ENCODE data around the gene ZNF70.

ZNF70 gene

DNA sequence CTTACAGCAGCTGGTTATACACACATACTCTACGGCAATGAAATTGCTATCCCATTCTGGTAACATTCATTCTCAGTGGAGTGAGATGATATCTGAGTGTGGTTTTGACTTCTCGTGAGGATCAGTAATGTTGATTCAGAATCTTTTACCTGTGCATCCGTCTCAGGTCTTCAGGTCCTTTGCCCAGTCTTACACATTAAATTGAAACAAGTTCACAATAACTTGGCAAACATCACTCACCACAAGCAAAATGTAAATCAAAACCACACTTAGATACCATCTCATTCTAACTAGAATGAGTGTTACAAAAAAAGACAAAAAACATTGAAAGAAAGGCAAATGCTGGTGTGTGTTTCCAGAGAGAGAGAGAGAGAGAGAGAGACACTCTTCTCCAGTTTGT is 46.1 kb downstream of the ZNF70 start:
- H3K27me3 ChIP-seq (ENCODE audit: control insufficient read depth in 1 of 2, insufficient read depth in 1 of 2, low read length in 2 of 2): no peaks in the 10 kb centered on the region
- H2BK15ac ChIP-seq (ENCODE audit: low read depth, poor library complexity, severe bottlenecking): no peak overlapping the region
- H3K4me2 ChIP-seq (ENCODE audit: low read length, poor library complexity, severe bottlenecking): no peak overlapping the region
- H3K79me1 ChIP-seq (replicated peaks; ENCODE audit: low read length, poor library complexity, severe bottlenecking): peaks cover 31% of the 10 kb centered on the region
- no peak overlapping the region for H3K18ac ChIP-seq (ENCODE audit: low read depth in 1 of 2, low read length in 2 of 2)
- H3K36me3 ChIP-seq (ENCODE audit: control insufficient read depth in 1 of 2, insufficient read depth in 2 of 2, low read depth in 1 of 2, low read length in 2 of 2): peaks cover 16 to 94% of the 10 kb centered on the region in 2 experiments
- no peak overlapping the region for H2BK120ac ChIP-seq (ENCODE audit: low read depth, low read length)
- H4K91ac ChIP-seq (ENCODE audit: low read length): no peak overlapping the region
- H3K4me1 ChIP-seq (ENCODE audit: control insufficient read depth, insufficient read depth, low read depth, low read length): no peaks in the 10 kb centered on the region
- no peak overlapping the region for H3K27ac ChIP-seq (ENCODE audit: low read length, poor library complexity, severe bottlenecking)
- no peaks in the 10 kb centered on the region for H3K9me3 ChIP-seq (ENCODE audit: control insufficient read depth, low read length)
- no peak overlapping the region for H4K8ac ChIP-seq (ENCODE audit: low read length)
- no peak for DNase-seq
- H2BK12ac ChIP-seq (ENCODE audit: low read length in 2 of 2): no peak overlapping the region
- H2AK5ac ChIP-seq (ENCODE audit: low read length, severe bottlenecking): no peak overlapping the region
- 95% methylated on average over 2 of the region's 3 CpGs for WGBS
- H3K4me3 ChIP-seq (ENCODE audit: insufficient read depth in 1 of 2, low read depth in 1 of 2, low read length in 2 of 2): no peak overlapping the region
- no peak overlapping the region for H3K4ac ChIP-seq (ENCODE audit: low read depth in 1 of 2, low read length in 2 of 2)
- H3K14ac ChIP-seq (ENCODE audit: low read length in 2 of 2): no peak overlapping the region
- H3K23ac ChIP-seq (ENCODE audit: low read length in 2 of 2): no peak overlapping the region
- no peak overlapping the region for H2AFZ ChIP-seq (ENCODE audit: low read depth, low read length)
- no peak overlapping the region for H3K9ac ChIP-seq (ENCODE audit: low read length)
- no peak overlapping the region for H2BK5ac ChIP-seq (ENCODE audit: low read depth, low read length, poor library complexity, severe bottlenecking)

DNA sequence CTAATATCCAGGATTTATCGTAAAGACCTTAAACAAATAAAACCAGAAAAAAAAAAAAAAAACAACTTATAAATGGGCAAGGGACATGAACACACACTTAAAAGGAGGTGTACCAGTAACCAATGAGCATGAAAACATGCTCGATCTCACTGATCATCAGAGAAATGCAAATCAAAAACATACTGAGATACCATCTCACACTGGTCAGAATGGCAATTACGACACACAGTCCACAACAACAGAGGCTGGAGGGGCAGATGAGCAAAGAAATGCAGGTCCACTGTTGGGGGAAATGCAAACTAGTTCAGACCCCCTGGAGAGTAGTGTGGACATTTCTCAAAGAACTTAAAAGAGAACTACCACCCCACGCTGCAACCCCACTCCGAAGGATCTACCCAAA is 46.9 kb downstream of the ZNF70 start:
- Histone ChIP-seq H3K14ac (ENCODE audit: low read length in 2 of 2) (no peak overlapping the region), H2BK120ac (ENCODE audit: low read depth, low read length) (no peak overlapping the region), H3K18ac (ENCODE audit: low read depth in 1 of 2, low read length in 2 of 2) (no peak overlapping the region), H3K9me3 (ENCODE audit: control insufficient read depth, low read length) (no peaks in the 10 kb centered on the region), H3K4me1 (ENCODE audit: control insufficient read depth, insufficient read depth, low read depth, low read length) (no peaks in the 10 kb centered on the region), H2BK15ac (ENCODE audit: low read depth, poor library complexity, severe bottlenecking) (no peak overlapping the region), H2AK5ac (ENCODE audit: low read length, severe bottlenecking) (no peak overlapping the region), H2BK12ac (ENCODE audit: low read length in 2 of 2) (no peak overlapping the region), H3K9ac (ENCODE audit: low read length) (no peak overlapping the region), H3K4ac (ENCODE audit: low read depth in 1 of 2, low read length in 2 of 2) (no peak overlapping the region), H3K27ac (ENCODE audit: low read length, poor library complexity, severe bottlenecking) (no peak overlapping the region), H3K36me3 (ENCODE audit: control insufficient read depth in 1 of 2, insufficient read depth in 2 of 2, low read depth in 1 of 2, low read length in 2 of 2) (peaks cover 16 to 93% of the 10 kb centered on the region in 2 experiments), H2BK5ac (ENCODE audit: low read depth, low read length, poor library complexity, severe bottlenecking) (no peak overlapping the region), H3K79me1 (replicated peaks; ENCODE audit: low read length, poor library complexity, severe bottlenecking) (peaks cover 31% of the 10 kb centered on the region), H2AFZ (ENCODE audit: low read depth, low read length) (no peak overlapping the region), H3K23ac (ENCODE audit: low read length in 2 of 2) (no peak overlapping the region), H3K4me2 (ENCODE audit: low read length, poor library complexity, severe bottlenecking) (no peak overlapping the region), H4K91ac (ENCODE audit: low read length) (no peak overlapping the region), H3K27me3 (ENCODE audit: control insufficient read depth in 1 of 2, insufficient read depth in 1 of 2, low read length in 2 of 2) (no peaks in the 10 kb centered on the region), H3K4me3 (ENCODE audit: insufficient read depth in 1 of 2, low read depth in 1 of 2, low read length in 2 of 2) (no peak overlapping the region), H4K8ac (ENCODE audit: low read length) (no peak overlapping the region)
- no peak for DNase-seq
- WGBS: 100% methylated on average over 4 of the region's 5 CpGs

DNA sequence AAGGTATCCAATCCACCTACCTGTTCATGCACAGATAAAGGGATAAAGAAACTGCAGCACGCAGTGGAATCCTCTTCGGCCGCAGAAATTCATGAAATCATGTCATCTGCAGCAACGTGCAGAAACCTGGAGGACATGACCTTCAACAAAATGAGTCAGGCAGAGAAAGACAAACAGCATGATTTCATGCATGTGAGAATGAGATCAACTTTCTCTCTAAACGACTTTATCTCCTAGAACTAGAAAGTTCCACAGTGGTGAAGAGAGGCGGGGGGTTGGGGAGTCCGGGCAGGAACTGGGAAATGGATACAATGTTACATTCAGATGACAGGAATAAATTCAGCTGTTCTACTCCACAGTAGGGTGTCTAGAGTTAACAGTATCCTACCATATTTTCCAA is 50.2 kb downstream of the ZNF70 start:
- no peak overlapping the region for H3K14ac ChIP-seq (ENCODE audit: low read length in 2 of 2)
- H4K91ac ChIP-seq (ENCODE audit: low read length): no peak overlapping the region
- peaks cover 26 to 71% of the 10 kb centered on the region in 2 experiments for H3K36me3 ChIP-seq (ENCODE audit: control insufficient read depth in 1 of 2, insufficient read depth in 2 of 2, low read depth in 1 of 2, low read length in 2 of 2)
- no peak overlapping the region for H3K9ac ChIP-seq (ENCODE audit: low read length)
- H2BK120ac ChIP-seq (ENCODE audit: low read depth, low read length): no peak overlapping the region
- peaks cover 3% of the 10 kb centered on the region for H3K4me1 ChIP-seq (ENCODE audit: control insufficient read depth, insufficient read depth, low read depth, low read length)
- H3K27me3 ChIP-seq (ENCODE audit: control insufficient read depth in 1 of 2, insufficient read depth in 1 of 2, low read length in 2 of 2): no peaks in the 10 kb centered on the region
- H3K4ac ChIP-seq (ENCODE audit: low read depth in 1 of 2, low read length in 2 of 2): no peak overlapping the region
- no peak overlapping the region for H3K18ac ChIP-seq (ENCODE audit: low read depth in 1 of 2, low read length in 2 of 2)
- H3K9me3 ChIP-seq (ENCODE audit: control insufficient read depth, low read length): no peaks in the 10 kb centered on the region
- H2AFZ ChIP-seq (ENCODE audit: low read depth, low read length): no peak overlapping the region
- no peak overlapping the region for H3K4me2 ChIP-seq (ENCODE audit: low read length, poor library complexity, severe bottlenecking)
- no peak overlapping the region for H4K8ac ChIP-seq (ENCODE audit: low read length)
- DNase-seq: peak; percentile 16
- H3K23ac ChIP-seq (ENCODE audit: low read length in 2 of 2): no peak overlapping the region
- no peak overlapping the region for H3K4me3 ChIP-seq (ENCODE audit: insufficient read depth in 1 of 2, low read depth in 1 of 2, low read length in 2 of 2)
- H2BK5ac ChIP-seq (ENCODE audit: low read depth, low read length, poor library complexity, severe bottlenecking): no peak overlapping the region
- peaks cover 26% of the 10 kb centered on the region for H3K79me1 ChIP-seq (replicated peaks; ENCODE audit: low read length, poor library complexity, severe bottlenecking)
- H3K27ac ChIP-seq (ENCODE audit: low read length, poor library complexity, severe bottlenecking): no peak overlapping the region
- no peak overlapping the region for H2AK5ac ChIP-seq (ENCODE audit: low read length, severe bottlenecking)
- no peak overlapping the region for H2BK15ac ChIP-seq (ENCODE audit: low read depth, poor library complexity, severe bottlenecking)
- WGBS: 81% methylated on average over 5 of the region's 7 CpGs
- no peak overlapping the region for H2BK12ac ChIP-seq (ENCODE audit: low read length in 2 of 2)

DNA sequence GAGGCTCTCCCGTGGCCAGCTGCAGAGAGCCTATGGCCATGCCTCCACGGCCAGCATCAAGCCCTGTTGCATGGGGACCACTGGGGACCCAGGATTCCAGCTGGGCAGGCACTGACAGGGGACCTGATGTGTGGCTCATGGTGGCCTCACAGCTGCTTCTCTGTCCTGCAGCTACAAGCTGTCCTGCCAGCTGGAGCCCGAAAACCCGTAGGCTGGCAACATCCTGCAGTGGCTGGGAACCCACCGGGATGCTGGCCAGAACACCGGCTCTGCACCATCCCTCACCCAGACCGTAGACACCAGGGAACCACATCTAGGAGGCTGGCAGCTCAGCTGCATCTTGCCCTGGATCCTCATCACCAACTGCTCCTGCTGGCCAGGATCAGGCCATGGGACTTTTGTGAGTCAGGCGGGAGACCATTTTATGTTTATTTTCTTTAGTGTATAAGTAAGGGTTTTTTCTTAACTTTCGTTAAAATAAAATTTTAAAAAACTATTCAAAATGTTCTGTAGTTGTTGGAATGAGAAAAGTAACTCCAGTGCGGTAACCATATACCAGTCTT is 52.2 kb downstream of the ZNF70 start:
- Histone ChIP-seq H3K23ac (ENCODE audit: low read length in 2 of 2) (no peak overlapping the region), H3K4me1 (ENCODE audit: control insufficient read depth, insufficient read depth, low read depth, low read length) (peaks cover 3% of the 10 kb centered on the region), H2BK15ac (ENCODE audit: low read depth, poor library complexity, severe bottlenecking) (no peak overlapping the region), H2BK5ac (ENCODE audit: low read depth, low read length, poor library complexity, severe bottlenecking) (no peak overlapping the region), H4K91ac (ENCODE audit: low read length) (peak overlapping the region; percentile 1), H4K8ac (ENCODE audit: low read length) (no peak overlapping the region), H2BK120ac (ENCODE audit: low read depth, low read length) (no peak overlapping the region), H2BK12ac (ENCODE audit: low read length in 2 of 2) (no peak overlapping the region), H2AK5ac (ENCODE audit: low read length, severe bottlenecking) (no peak overlapping the region), H3K27ac (ENCODE audit: low read length, poor library complexity, severe bottlenecking) (no peak overlapping the region), H3K14ac (ENCODE audit: low read length in 2 of 2) (no peak overlapping the region), H3K36me3 (ENCODE audit: control insufficient read depth in 1 of 2, insufficient read depth in 2 of 2, low read depth in 1 of 2, low read length in 2 of 2) (peaks cover 44 to 69% of the 10 kb centered on the region in 2 experiments), H3K79me1 (replicated peaks; ENCODE audit: low read length, poor library complexity, severe bottlenecking) (peaks cover 20% of the 10 kb centered on the region), H3K4ac (ENCODE audit: low read depth in 1 of 2, low read length in 2 of 2) (no peak overlapping the region), H3K27me3 (ENCODE audit: control insufficient read depth in 1 of 2, insufficient read depth in 1 of 2, low read length in 2 of 2) (no peaks in the 10 kb centered on the region), H2AFZ (ENCODE audit: low read depth, low read length) (no peak overlapping the region), H3K4me2 (ENCODE audit: low read length, poor library complexity, severe bottlenecking) (no peak overlapping the region), H3K9me3 (ENCODE audit: control insufficient read depth, low read length) (no peaks in the 10 kb centered on the region), H3K18ac (ENCODE audit: low read depth in 1 of 2, low read length in 2 of 2) (no peak overlapping the region), H3K9ac (ENCODE audit: low read length) (no peak overlapping the region), H3K4me3 (ENCODE audit: insufficient read depth in 1 of 2, low read depth in 1 of 2, low read length in 2 of 2) (no peak overlapping the region)
- 97% methylated on average over 8 of the region's 10 CpGs for WGBS
- no peak for DNase-seq

Data from mesenchymal stem cell (in vitro differentiated cells and primary cell).